ENCODE measurements around the gene KIAA0753.
A peak's percentile ranks its signal among the peaks of the same experiment; 100 is the strongest.
"Not testable (repeated sequence)": the region's sequence is repeated elsewhere in the genome, so short reads cannot be mapped to it uniquely, and the experiment has no call there.

Gene KIAA0753

DNA sequence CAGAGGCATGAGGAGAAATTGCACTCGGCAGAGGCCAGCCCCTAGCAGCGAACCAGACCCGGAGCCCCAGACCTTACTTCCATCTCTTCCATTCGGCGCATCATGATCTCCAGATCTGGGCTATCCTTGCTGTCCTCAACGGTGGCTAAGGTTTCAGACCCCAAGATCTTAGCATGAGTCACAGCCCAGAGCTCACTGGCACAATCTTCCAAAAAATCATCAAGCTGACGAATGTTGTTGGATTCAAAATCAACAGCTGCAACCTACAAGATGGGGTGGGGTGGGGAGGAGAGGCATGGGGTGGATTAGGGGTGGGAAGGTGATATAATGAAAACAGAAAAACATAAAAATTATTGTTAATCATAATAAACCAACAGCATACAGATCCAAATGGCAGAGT, 44.4 kb downstream of the KIAA0753 start:
- no peak for DNase-seq

- not testable (repeated sequence) for DNase-seq
Observed at GRCh38 chr17:6593371-6593770, 47.1 kb downstream of the KIAA0753 start.

DNA sequence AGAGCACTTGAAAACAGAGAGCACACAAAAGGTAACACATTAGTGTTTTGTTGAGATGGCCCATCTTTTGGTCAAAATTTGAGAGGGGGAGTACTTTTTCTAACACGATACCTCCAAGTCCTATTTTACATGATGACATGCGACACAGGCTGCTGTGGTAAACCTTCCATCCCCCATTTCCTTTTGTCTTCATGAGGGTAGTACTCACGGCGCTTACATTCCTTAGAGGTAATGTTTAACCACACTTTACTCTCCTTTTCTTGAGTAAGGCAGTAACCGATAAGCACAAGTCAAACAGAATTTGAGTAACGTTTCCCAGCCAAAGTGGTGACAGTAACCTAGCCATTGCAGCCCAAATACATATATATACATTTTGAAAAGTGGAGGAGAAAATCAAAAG, 48.3 kb downstream of the KIAA0753 start:
- DNase-seq = no peak

DNA sequence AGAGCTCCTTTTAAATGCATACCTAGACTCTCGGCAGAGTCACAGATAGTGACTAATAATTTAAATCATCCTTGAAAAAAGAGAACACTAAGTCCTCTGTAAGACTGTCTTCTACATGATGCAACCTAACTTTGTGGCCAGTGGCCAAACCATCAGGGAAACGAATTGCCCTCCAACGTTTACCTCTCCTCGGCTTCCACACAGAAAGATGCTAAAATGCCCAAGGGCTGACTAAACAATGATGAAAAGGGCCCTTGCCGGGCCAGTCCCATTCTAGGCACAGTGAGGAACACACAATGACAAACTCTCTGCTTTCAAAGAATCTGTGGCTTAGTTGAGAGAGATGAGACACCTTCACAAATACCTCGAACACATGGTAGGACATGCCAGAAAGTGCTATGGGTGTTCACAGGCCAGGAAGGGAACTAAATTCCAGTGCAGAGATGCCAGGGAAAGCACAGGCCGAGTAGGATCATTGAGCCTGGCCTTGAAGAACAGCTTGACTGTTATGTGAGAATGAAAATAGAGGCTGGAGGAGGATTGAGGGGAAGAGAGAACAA, 48.8 kb downstream of the KIAA0753 start:
- DNase-seq = no peak

- DNase-seq = no peak
Observed at GRCh38 chr17:6589266-6589946, 51.1 kb downstream of the KIAA0753 start.

DNA sequence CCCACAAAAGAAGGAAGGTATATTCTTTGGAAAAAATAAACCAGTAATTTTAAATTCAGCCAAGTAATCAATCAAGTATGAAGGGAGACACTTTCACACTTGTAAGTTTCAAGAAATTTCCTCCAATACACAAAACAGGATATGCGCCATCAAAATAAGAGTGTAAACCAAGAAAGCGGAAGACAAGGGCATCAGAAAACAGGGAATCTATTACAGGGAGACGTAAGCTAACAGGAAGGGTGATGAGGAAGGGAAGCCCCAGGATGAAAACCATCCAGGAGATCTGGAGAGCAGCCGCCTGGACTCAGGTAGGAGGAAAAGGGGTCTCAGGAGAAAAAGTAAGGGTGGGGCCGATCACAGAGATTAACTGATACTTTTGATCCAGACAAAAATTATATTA, 52.3 kb downstream of the KIAA0753 start:
- no peak for DNase-seq

DNA sequence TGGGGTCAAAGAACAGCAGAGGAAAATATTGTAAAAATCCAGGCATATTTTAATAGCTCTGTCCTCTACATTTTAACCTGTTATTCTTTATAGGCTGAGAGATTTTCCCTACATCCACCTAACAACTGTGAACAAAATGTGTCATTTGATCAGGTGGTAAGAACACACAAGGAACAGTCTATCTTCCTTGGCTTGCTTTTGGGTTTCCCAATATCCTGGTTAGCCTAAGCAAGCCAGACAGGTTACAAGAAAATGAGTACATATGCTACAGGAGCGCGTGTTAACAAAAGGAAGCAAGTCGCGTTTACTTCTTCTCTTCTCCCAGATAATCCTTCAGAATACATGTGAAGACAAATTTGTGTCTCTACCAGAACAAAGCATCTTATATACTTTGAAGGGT, 53.2 kb downstream of the KIAA0753 start:
- DNase-seq = no peak

GRCh38 chr17:6583411-6583810, 57.1 kb downstream of the KIAA0753 start:
- no peak for DNase-seq

DNA sequence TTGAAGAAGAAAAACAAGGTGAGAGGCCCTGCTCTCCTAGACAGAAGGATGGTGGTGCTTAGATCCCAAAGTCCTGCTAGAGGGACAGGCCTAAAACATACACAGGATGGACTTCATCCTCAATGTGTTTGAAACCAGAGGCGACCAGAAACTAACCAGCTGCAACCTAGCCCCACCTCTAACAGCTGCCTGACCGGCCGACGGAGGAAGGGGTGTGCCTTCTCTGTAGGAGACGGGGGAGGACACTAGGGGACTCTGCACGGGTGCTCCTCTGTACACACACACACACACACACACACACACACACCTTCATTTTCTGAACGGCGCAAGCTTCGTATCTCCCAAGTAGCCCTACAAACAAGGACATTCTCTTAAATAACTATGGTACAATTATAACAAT, 59.9 kb downstream of the KIAA0753 start:
- no peak for DNase-seq

DNA sequence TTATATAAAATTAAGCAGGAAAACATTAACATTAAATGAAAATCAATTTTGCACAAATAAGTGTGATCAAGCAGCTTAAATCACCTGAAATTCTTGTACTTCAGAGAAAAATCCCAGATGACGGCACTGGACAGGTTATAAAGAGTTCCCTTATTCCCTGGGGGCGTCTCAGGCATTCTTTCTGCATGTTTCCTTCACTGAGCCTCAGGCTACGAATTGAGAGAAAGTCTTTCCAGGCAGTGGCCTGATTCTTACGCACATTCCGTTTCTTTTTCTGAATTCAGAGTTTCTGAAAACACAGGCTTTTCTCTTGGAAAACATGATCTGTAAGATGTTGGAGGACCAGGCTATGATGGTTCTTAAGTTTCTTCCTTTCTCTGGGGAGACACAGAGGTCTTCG, 62.0 kb downstream of the KIAA0753 start:
- DNase-seq = no peak

DNA sequence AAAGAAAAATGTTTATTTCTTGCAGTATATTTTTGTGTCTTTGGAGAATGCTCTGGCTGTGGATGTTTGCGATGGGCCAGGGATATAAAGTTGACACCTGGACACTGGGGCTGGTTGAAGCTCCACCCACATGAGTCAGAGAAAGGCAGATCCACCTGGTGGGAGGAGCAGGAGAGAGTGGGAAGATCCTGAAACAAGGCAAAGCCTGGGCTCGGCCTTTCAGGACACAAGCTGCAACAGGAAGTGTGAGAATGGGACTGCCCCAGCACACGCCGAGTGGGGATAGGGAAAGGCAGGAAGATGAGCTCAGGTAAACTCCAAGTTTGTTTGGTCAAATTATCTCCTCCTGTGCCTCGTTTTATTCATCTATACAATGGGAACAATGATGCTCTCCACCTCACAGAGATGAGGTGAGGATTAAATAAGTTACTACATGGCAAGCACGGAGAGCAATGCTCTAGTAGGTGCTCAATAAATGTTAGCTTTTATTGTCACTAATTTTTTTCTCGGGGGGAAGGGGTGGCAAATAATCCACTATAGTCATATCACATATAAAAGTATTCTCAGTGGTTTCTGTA, 62.7 kb downstream of the KIAA0753 start:
- no peak for DNase-seq

GRCh38 chr17:6576038-6576785, 64.3 kb downstream of the KIAA0753 start:
- DNase-seq = no peak

- DNase-seq = no peak
Observed at GRCh38 chr17:6575596-6575988, 64.9 kb downstream of the KIAA0753 start.

DNA sequence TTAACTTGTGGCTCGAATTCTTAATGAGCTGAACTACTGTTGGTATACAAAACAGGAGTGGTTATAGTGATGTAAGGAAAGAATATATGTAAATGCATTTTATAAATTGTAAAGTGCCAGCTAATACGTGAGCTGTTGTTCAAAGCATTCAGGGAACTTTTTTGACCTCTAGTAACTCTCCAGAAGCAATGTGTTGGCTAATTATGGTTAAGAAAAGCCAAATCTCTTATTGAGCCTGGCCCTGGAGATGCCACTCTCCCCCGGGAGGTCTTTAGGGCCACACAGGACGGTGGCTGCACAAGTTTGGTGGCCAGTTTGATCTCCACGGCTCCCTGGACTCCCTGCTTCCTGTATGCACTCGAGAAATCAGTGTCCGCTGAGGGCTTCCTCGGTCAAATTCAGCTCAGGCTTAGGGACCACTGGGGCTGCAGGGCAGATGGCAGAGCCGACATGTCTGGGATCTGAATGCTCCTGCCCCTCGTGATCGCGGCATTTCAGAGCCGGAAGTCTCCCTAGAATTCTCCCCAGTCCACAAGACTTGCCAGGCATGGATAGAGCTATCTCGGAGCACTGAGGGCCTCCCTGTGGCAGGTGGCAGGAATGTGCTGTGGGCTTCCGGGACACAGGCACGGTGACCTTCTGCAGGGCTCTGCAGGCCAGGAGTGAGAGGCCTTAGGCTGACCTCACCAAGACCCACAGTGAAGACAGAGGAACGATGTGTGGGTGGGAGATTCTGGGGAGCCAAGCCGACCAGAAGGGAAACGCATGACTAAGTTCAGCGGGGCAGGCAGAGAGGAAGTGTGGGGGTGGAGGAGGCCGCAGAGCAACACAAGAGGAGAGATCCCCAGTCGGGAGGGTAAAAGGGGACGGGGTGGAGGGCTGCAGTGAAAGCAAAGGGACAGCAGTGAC, 65.6 kb downstream of the KIAA0753 start:
- DNase-seq = peak; percentile 80

- no peak for DNase-seq
Observed at GRCh38 chr17:6573982-6574686, 66.4 kb downstream of the KIAA0753 start.

GRCh38 chr17:6573495-6573894, 67.0 kb downstream of the KIAA0753 start:
- not testable (repeated sequence) for DNase-seq

- DNase-seq = no peak
Observed at GRCh38 chr17:6572972-6573370, 67.5 kb downstream of the KIAA0753 start.

- no peak for DNase-seq
Observed at GRCh38 chr17:6571452-6571781, 69.1 kb downstream of the KIAA0753 start.

DNA sequence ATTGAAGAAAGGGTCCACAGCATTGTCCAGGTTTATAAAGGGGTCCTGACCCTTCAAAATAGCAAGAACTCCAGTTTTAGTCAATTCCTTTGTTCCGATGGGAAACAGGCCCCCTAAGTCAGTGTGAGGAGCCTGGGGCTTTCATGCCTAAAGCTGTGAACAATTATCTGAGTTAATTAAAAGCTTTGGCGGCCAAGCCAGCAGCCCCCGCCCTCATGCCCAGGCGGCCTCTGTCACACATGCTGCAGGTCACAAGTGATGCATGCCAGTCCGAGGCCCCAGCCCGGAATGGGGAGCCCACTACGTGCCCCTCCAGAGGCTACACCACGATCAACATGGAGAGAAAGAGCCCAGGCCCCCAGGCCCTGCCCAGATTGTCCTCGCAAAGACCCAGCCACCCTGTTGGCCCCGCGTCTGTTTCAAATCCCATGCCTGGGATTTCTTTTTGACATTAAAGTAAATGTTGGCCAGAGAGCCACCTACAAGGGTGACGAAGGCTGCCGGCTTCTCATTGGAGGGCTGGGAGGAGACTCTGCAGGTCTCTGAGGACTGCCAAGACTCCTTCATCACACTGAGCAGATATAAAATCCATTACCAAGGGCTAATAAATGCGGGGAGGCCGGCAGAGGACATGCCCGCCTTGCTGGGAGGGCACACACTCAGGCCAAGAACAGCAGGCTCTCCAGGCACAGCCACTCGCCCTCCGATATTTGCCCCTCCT, 69.6 kb downstream of the KIAA0753 start:
- DNase-seq = no peak

GRCh38 chr17:6569370-6570285, 70.9 kb downstream of the KIAA0753 start:
- DNase-seq = no peak
